NCI-H2107 treated with DMSO at 0.1 percent for 48 hours (cell line): ENCODE data around the gene DPF3.

Experiments
- DNase-seq: peaks from one replicate; lab custom pipeline; 2025; ENCODE audit not compliant: unreplicated experiment; lab: John Stamatoyannopoulos, UW

The DPF3 gene

GRCh38 chr14:72652179-72652578 lies 241.7 kb downstream of the DPF3 start:
- DNase-seq = no peak

GRCh38 chr14:72651714-72652113 lies 242.2 kb downstream of the DPF3 start:
- no peak for DNase-seq

GRCh38 chr14:72651081-72651480 lies 242.8 kb downstream of the DPF3 start:
- no peak for DNase-seq

GRCh38 chr14:72649603-72650227 lies 244.2 kb downstream of the DPF3 start:
- DNase-seq = no peak

- no peak for DNase-seq
Observed at GRCh38 chr14:72647782-72648181, 246.1 kb downstream of the DPF3 start.

- no peak for DNase-seq
Observed at GRCh38 chr14:72646861-72647528, 246.9 kb downstream of the DPF3 start.

GRCh38 chr14:72645706-72646105 lies 248.2 kb downstream of the DPF3 start:
- no peak for DNase-seq

GRCh38 chr14:72644758-72645489 lies 249.0 kb downstream of the DPF3 start:
- no peak for DNase-seq

- DNase-seq = no peak
Observed at GRCh38 chr14:72644038-72644437, 249.9 kb downstream of the DPF3 start.

- no peak for DNase-seq
Observed at GRCh38 chr14:72643317-72643801, 250.5 kb downstream of the DPF3 start.

- DNase-seq = no peak
Observed at GRCh38 chr14:72640911-72641485, 252.9 kb downstream of the DPF3 start.

GRCh38 chr14:72638021-72638420 lies 255.9 kb downstream of the DPF3 start:
- no peak for DNase-seq

GRCh38 chr14:72636871-72637270 lies 257.0 kb downstream of the DPF3 start:
- no peak for DNase-seq

GRCh38 chr14:72636094-72636493 lies 257.8 kb downstream of the DPF3 start:
- no peak for DNase-seq

GRCh38 chr14:72634691-72635616 lies 258.9 kb downstream of the DPF3 start:
- DNase-seq = no peak

GRCh38 chr14:72633551-72633950 lies 260.4 kb downstream of the DPF3 start:
- no peak for DNase-seq

GRCh38 chr14:72632727-72633126 lies 261.2 kb downstream of the DPF3 start:
- no peak for DNase-seq

GRCh38 chr14:72631401-72631800 lies 262.5 kb downstream of the DPF3 start:
- no peak for DNase-seq

- DNase-seq = no peak
Observed at GRCh38 chr14:72630374-72630773, 263.5 kb downstream of the DPF3 start.

- DNase-seq = no peak
Observed at GRCh38 chr14:72629534-72629933, 264.4 kb downstream of the DPF3 start.

- no peak for DNase-seq
Observed at GRCh38 chr14:72625689-72626088, 268.2 kb downstream of the DPF3 start.
